Esophagus squamous epithelium (tissue), 5 donors: ENCODE results near the gene NOS1. TPM values are rescaled to one million over a fixed set of nuclear protein-coding genes. Genes with fewer than 3 reads are reported as not detected.

Experiments
- DNase-seq: peaks from one replicate; lab custom pipeline; 2025; lab: John Stamatoyannopoulos, UW
- H3K27ac ChIP-seq, 4 donors: fragments of 200-600 bp; sonication (generic); one replicate each; pipeline ENCODE4 v1.5.1; 2016 to 2019; ENCODE audit warnings: mild to moderate bottlenecking in 1 of 4
- H3K27me3 ChIP-seq, 4 donors: fragments of 200-600 bp; sonication (generic); 1 replicate in 3 of 4; 2 replicates in 1 of 4; pipeline versions ENCODE4 v1.5.1 to v1.6.0; 2017 to 2021; ENCODE audit warnings: antibody characterized with exemption in 1 of 4
- H3K36me3 ChIP-seq, 3 donors: fragments of 200-600 bp; sonication (generic); one replicate each; pipeline ENCODE4 v1.5.1; 2016 to 2019
- H3K4me1 ChIP-seq, 3 donors: fragments of 200-600 bp; sonication (generic); one replicate each; pipeline ENCODE4 v1.5.1; 2017 to 2019
- H3K4me3 ChIP-seq, 4 donors: fragments of 200-600 bp; sonication (generic); 1 replicate in 3 of 4; 2 replicates in 1 of 4; pipeline ENCODE4 v1.5.1; 2016 to 2019; ENCODE audit warnings: mild to moderate bottlenecking in 2 of 4, moderate library complexity in 1 of 4
- H3K9me3 ChIP-seq, 3 donors: fragments of 200-600 bp; sonication (generic); one replicate each; pipeline ENCODE4 v1.5.1; 2016 to 2019
- POLR2A ChIP-seq, 4 donors: fragments of 450-650 bp; IDR thresholded peaks; one replicate each; pipeline ENCODE4 v1.6.1; 2017; ENCODE audit warnings: antibody characterized with exemption in 4 of 4, mild to moderate bottlenecking in 4 of 4, moderate library complexity in 3 of 4
- WGBS, 2 donors: methylation state at CpG; one replicate each; pipeline ENCODE4 v1.1.5; 2018; 5-methylcytosine and 5-hydroxymethylcytosine counted together
- intact Hi-C: fragments of 100-400 bp; cut with DNase I; formaldehyde crosslinking; loops from one replicate; pipeline ENCODE4 v1.15.0; 2022
- total RNA-seq, 4 donors: library from RNA; depleted of rRNA; stranded (reverse); fragments of >200 nt; gene quantifications; one replicate each; pipeline ENCODE4 v1.1.0, GENCODE V29; 2016
- TF ChIP-seq, protein P1 (sequence below), 6 experiments: fragments of 450-650 bp in 4 of 6; fragments of 200-600 bp in 2 of 6; sonication (generic) in 2 of 6; IDR thresholded peaks; one replicate each; pipeline ENCODE4 v1.5.1; 2016 to 2019; ENCODE audit warnings: antibody characterized with exemption in 6 of 6, mild to moderate bottlenecking in 4 of 6, moderate library complexity in 4 of 6
- donor health status: DM: yes; HTN: yes; CAD: no.

NOS1 gene
- total RNA-seq, 4 donors from 2014 or later: 0.49 to 1.9 (median 1.5) TPM

- intact Hi-C loops: no loop called here
- TF ChIP-seq POLR2A (IDR thresholded peaks at IDR 0.05): no peak
- TF ChIP-seq, protein P1, sequence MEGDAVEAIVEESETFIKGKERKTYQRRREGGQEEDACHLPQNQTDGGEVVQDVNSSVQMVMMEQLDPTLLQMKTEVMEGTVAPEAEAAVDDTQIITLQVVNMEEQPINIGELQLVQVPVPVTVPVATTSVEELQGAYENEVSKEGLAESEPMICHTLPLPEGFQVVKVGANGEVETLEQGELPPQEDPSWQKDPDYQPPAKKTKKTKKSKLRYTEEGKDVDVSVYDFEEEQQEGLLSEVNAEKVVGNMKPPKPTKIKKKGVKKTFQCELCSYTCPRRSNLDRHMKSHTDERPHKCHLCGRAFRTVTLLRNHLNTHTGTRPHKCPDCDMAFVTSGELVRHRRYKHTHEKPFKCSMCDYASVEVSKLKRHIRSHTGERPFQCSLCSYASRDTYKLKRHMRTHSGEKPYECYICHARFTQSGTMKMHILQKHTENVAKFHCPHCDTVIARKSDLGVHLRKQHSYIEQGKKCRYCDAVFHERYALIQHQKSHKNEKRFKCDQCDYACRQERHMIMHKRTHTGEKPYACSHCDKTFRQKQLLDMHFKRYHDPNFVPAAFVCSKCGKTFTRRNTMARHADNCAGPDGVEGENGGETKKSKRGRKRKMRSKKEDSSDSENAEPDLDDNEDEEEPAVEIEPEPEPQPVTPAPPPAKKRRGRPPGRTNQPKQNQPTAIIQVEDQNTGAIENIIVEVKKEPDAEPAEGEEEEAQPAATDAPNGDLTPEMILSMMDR (IDR thresholded peaks at IDR 0.05): no peak
- Histone ChIP-seq H3K4me1 (peaks cover 0 to 6% (median 0%) of the 10 kb centered on the region in 3 donors), H3K27me3 (no peaks in the 10 kb centered on the region), H3K9me3 (no peaks in the 10 kb centered on the region), H3K4me3 (no peak overlapping the region), H3K36me3 (peaks cover 16 to 100% (median 42%) of the 10 kb centered on the region in 3 donors), H3K27ac (no peak overlapping the region)
- 96% methylated on average over 8 of the region's 8 CpGs for WGBS, 2 donors
- DNase-seq: no peak
Measured at GRCh38 chr12:117162167-117162539, 199.3 kb downstream of the NOS1 start.

DNA sequence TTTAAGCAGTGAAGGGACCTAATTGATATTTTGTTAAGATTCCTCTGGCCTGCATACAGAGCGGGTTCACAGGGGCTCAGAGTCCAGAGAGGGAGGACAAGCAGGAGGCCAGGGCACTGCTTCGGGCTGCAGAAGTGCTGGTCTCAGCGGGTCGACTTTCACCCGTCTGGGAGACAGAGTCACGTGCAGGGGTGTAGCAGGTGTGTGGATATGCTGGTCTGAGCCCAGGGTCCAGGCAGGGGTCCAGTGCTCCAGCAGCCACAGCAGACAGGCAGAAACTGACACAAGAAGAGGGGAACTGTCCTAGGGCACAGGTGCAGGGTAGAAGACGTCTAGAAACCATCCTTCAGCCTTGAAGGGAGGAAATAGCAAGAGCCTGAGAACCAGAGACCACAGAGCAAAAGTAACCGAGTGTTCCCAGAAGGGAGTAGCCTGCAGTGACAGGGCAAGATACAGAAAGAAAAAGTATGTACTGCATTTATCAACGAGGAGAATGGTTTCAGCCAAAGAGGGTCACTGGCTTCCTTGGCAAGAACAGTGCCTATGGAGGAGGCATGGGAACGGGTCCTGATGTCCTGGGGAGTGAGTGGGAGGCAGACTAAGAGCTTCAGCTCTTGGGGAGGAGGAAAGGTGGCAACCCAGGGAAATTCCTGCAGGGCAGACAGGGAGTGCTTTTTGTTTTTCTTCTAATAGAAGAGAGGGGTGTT lies 199.8 kb downstream of the NOS1 start:
- H3K4me3 ChIP-seq: no peak overlapping the region
- DNase-seq: no peak
- H3K27ac ChIP-seq: no peak overlapping the region
- WGBS, 2 donors: 78 to 82% methylated on average over 9 of the region's 10 CpGs
- H3K4me1 ChIP-seq: peaks cover 0 to 6% (median 0%) of the 10 kb centered on the region in 3 donors
- peaks cover 16 to 100% (median 46%) of the 10 kb centered on the region in 3 donors for H3K36me3 ChIP-seq
- intact Hi-C loops: no loop called here
- TF ChIP-seq, protein P1 (IDR thresholded peaks at IDR 0.05): no peak
- no peak for TF ChIP-seq POLR2A (IDR thresholded peaks at IDR 0.05)
- H3K9me3 ChIP-seq: no peaks in the 10 kb centered on the region
- no peaks in the 10 kb centered on the region for H3K27me3 ChIP-seq

GRCh38 chr12:117159674-117160073 lies 201.8 kb downstream of the NOS1 start:
- DNase-seq: no peak
- H3K36me3 ChIP-seq: peaks cover 23 to 100% (median 40%) of the 10 kb centered on the region in 3 donors
- intact Hi-C loops: no loop called here

GRCh38 chr12:117158911-117159553 lies 202.4 kb downstream of the NOS1 start:
- WGBS, 2 donors: 52 to 84% methylated on average over 7 of the region's 7 CpGs
- no peaks in the 10 kb centered on the region for H3K4me1 ChIP-seq
- no peak overlapping the region for H3K4me3 ChIP-seq
- no peak for TF ChIP-seq POLR2A (IDR thresholded peaks at IDR 0.05)
- TF ChIP-seq, protein P1 (IDR thresholded peaks at IDR 0.05): no peak
- no peaks in the 10 kb centered on the region for H3K9me3 ChIP-seq
- intact Hi-C loops: no loop called here
- H3K27me3 ChIP-seq: no peaks in the 10 kb centered on the region
- no peak for DNase-seq
- H3K27ac ChIP-seq: no peak overlapping the region
- peaks cover 23 to 100% (median 40%) of the 10 kb centered on the region in 3 donors for H3K36me3 ChIP-seq

More at GRCh38 chr12:117159674-117160073, 201.8 kb downstream of the NOS1 start:
- no peak overlapping the region for H3K27ac ChIP-seq
- H3K27me3 ChIP-seq: no peaks in the 10 kb centered on the region
- no peaks in the 10 kb centered on the region for H3K9me3 ChIP-seq
- TF ChIP-seq POLR2A (IDR thresholded peaks at IDR 0.05): no peak
- TF ChIP-seq, protein P1 (IDR thresholded peaks at IDR 0.05): no peak
- WGBS, 2 donors: 84 to 92% methylated on average over 7 to 9 of the region's 9 CpGs
- H3K4me1 ChIP-seq: no peaks in the 10 kb centered on the region
- no peak overlapping the region for H3K4me3 ChIP-seq

Other genes with a start within 250 kb of the NOS1 start
- 10 to 100 TPM; 38.4 to 54.4 (median 48.6) TPM for gene FBXO21, start 171.2 kb downstream of the NOS1 start, total RNA-seq